Ovary (tissue), 9 donors: Measurements from ENCODE around the gene PVALB. TPM values are rescaled to one million over a fixed set of nuclear protein-coding genes. Genes with fewer than 3 reads are reported as not detected.

Experiments used
- DNase-seq, 5 donors: peaks; one replicate each; pipeline ENCODE4 v3.0.0-alpha.2; 2019 to 2020
- H3K27ac ChIP-seq, 2 donors: fragments of 200-600 bp; one replicate each; pipeline versions ENCODE4 v1.5.1 to v1.8.0; 2019 to 2022
- H3K27me3 ChIP-seq: fragments of 200-600 bp; one replicate; pipeline ENCODE4 v1.8.0; 2022
- H3K36me3 ChIP-seq: fragments of 200-600 bp; sonication (generic); one replicate; pipeline ENCODE4 v1.5.1; 2019
- H3K4me1 ChIP-seq: one replicate; pipeline ENCODE4 v1.8.1; 2013; ENCODE audit warnings: mild to moderate bottlenecking, moderate library complexity; ENCODE audit not compliant: insufficient read depth
- H3K4me3 ChIP-seq: fragments of 200-600 bp; sonication (generic); one replicate; pipeline ENCODE4 v1.5.1; 2017
- H3K9me3 ChIP-seq, 2 donors: fragments of 200-600 bp in 1 of 2; sonication (generic) in 1 of 2; one replicate each; pipeline versions ENCODE4 v1.5.1 to v1.8.1; 2013 to 2019; ENCODE audit warnings: mild to moderate bottlenecking in 1 of 2, moderate library complexity in 1 of 2
- CTCF ChIP-seq, 3 donors: fragments of 450-650 bp in 2 of 3; fragments of 200-600 bp in 1 of 3; IDR thresholded peaks; one replicate each; pipeline versions ENCODE4 v1.5.1 to v1.8.0; 2016 to 2022; ENCODE audit warnings: antibody characterized with exemption in 3 of 3, mild to moderate bottlenecking in 1 of 3
- EP300 ChIP-seq: sonication (generic); formaldehyde crosslinking; IDR thresholded peaks from one replicate; pipeline ENCODE4 v1.6.1; 2017; ENCODE audit warnings: antibody characterized with exemption
- POLR2A ChIP-seq: fragments of 450-650 bp; IDR thresholded peaks from one replicate; pipeline ENCODE4 v1.6.1; 2017; ENCODE audit warnings: antibody characterized with exemption, mild to moderate bottlenecking, moderate library complexity
- WGBS, 3 donors: extraction: QIAGEN DNeasy Blood & Tissue Kit in 1 of 3; methylation state at CpG; one replicate each; pipeline versions ENCODE4 v1.1.5 to v1.1.7; 2013 to 2017; 5-methylcytosine and 5-hydroxymethylcytosine counted together
- intact Hi-C, 4 donors: fragments of 100-400 bp; cut with DNase I; formaldehyde crosslinking; loops; one replicate each; pipeline versions ENCODE4 v1.11.0 to v1.15.1; 2022 to 2023
- polyA plus RNA-seq, 2 donors: library from polyadenylated mRNA; stranded (reverse); fragments of 200-250 nt in 1 of 2; fragments of 350-450 nt in 1 of 2; fragmentation: Illumina TruSeq in 1 of 2; extraction: RNeasy Lipid Tissue Mini Kit (QIAGEN cat#74804) in 1 of 2; gene quantifications; one replicate each; pipeline ENCODE4 v1.2.3, GENCODE V29; 2013 to 2014
- total RNA-seq, 7 donors: library from RNA; depleted of rRNA in 2 of 7; stranded (reverse); fragments of >200 nt in 2 of 7; fragmentation: NEBNext Ultra II Directional in 3 of 7; extraction: Animal tissue kit (Norgen Biotek cat#: 25700) in 3 of 7; gene quantifications; one replicate each; pipeline versions ENCODE4 v1.1.0 to v1.2.4, GENCODE V29; 2016 to 2023
- donor health status: DM: no; HTN: no; CAD: no; lungs with moderate emphysema.
- donor health status: DM: no; HTN: no; CAD: no.
- donor health status: Bipolar disorder and iron deficiency.
- donor health status: DM: yes; HTN: yes; CAD: no.
- donor health status: DM: no; HTN: no; CAD: no.
- donor health status: DM: yes; HTN: yes; CAD: no.

Gene PVALB
- total and polyA plus RNA-seq, 9 donors: 0.41 to 0.47 TPM; not detected in 7

GRCh38 chr22:36833073-36833472 is 16.2 kb upstream of the PVALB start:
- intact Hi-C loops: no loop called here
- no peak overlapping the region for H3K4me3 ChIP-seq
- 71 to 91% (median 85%) methylated on average over 3 of the region's 3 CpGs for WGBS, 3 donors
- no peak overlapping the region for H3K27ac ChIP-seq
- no peaks in the 10 kb centered on the region for H3K4me1 ChIP-seq
- TF ChIP-seq CTCF (IDR thresholded peaks at IDR 0.05) (no peak), POLR2A (no peak), EP300 (no peak)
- DNase-seq: no peak
- no peaks in the 10 kb centered on the region for H3K27me3 ChIP-seq
- H3K36me3 ChIP-seq: no peaks in the 10 kb centered on the region
- H3K9me3 ChIP-seq: no peaks in the 10 kb centered on the region

DNA sequence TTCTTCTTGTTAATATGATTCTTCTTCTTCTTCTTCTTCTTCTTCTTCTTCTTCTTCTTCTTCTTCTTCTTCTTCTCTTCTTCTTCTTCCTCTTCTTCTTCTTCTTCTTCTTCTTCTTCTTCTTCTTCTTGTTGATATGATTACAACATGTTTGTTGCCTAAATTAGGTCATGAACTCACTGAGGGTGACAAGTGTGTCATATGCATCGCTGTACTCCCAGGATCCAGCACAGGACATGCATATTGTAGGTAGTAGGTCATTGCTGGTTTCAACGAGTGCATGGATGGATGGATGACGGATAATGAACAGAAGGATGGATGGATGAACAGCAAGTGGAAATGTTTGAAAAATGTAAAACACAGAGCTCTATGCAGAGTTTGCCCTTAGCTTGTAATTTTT is 14.9 kb upstream of the PVALB start:
- intact Hi-C loops: no loop called here
- Histone ChIP-seq H3K4me1 (no peaks in the 10 kb centered on the region), H3K4me3 (no peak overlapping the region), H3K9me3 (no peaks in the 10 kb centered on the region), H3K27me3 (no peaks in the 10 kb centered on the region), H3K36me3 (no peaks in the 10 kb centered on the region), H3K27ac (no peak overlapping the region)
- DNase-seq: no peak
- TF ChIP-seq POLR2A: no peak
- no peak for TF ChIP-seq EP300
- TF ChIP-seq CTCF (IDR thresholded peaks at IDR 0.05): no peak
- WGBS, 3 donors: 92 to 95% (median 94%) methylated on average over 3 of the region's 3 CpGs

DNA sequence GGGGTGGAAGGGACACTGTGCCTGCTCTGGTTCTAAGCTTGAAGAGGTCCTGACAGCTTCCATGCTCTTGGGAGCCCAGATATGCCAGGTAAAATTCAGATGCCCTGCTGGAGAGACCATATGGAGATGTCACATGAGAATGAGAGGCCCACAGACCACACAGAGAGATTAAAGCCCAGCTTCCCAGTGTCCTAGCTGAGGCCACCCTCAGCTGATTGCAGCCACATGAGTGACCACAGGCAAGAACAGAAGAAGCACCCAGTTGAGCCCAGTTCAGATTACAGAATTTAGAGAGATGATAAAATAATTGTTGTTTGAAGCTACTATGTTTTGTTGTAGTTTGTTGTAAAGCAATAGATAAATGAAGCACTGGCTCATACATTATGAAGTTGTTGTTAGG is 14.4 kb upstream of the PVALB start:
- H3K4me3 ChIP-seq: no peak overlapping the region
- no peaks in the 10 kb centered on the region for H3K9me3 ChIP-seq
- H3K36me3 ChIP-seq: no peaks in the 10 kb centered on the region
- no peak for DNase-seq
- no peak overlapping the region for H3K27ac ChIP-seq
- H3K27me3 ChIP-seq: no peaks in the 10 kb centered on the region
- intact Hi-C loops: no loop called here
- no peak for TF ChIP-seq EP300
- no peak for TF ChIP-seq POLR2A
- no peak for TF ChIP-seq CTCF (IDR thresholded peaks at IDR 0.05)
- H3K4me1 ChIP-seq: no peaks in the 10 kb centered on the region

DNA sequence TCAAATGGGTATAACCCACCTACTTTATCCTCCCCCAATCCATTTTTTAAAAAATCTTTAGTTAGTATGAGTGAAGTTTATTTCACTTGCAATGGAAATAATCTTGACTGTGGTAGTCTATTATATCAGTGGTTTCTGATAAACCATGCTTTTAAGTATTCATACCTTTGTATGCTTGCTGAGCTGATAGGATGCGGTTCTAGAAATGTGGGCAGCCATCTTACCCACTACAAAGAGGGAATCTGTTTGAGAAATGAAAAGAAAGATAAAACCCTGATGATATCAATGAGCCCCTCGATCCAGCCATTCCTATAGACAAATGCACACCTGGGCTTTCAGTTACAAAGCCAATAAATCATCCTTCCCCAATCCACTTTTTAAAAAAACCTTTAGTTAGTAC is 13.8 kb upstream of the PVALB start:
- H3K4me3 ChIP-seq: no peak overlapping the region
- H3K4me1 ChIP-seq: no peaks in the 10 kb centered on the region
- WGBS, 3 donors: 70 to 81% (median 71%) methylated on average over 2 of the region's 2 CpGs
- H3K27me3 ChIP-seq: no peaks in the 10 kb centered on the region
- no peak for TF ChIP-seq POLR2A
- TF ChIP-seq CTCF (IDR thresholded peaks at IDR 0.05): no peak
- no peak for TF ChIP-seq EP300
- H3K36me3 ChIP-seq: no peaks in the 10 kb centered on the region
- intact Hi-C loops: no loop called here
- H3K27ac ChIP-seq: no peak overlapping the region
- no peak for DNase-seq
- no peaks in the 10 kb centered on the region for H3K9me3 ChIP-seq
